ENCODE measurements around the gene BTG3. TPM values are rescaled to one million over a fixed set of nuclear protein-coding genes. Genes with fewer than 3 reads are reported as not detected.

BTG3 gene
- total RNA-seq, 1 experiment from 2014 or later, result 23.9 TPM

- H3K9me3 Mint-ChIP-seq, result no peaks in the 10 kb centered on the region
- H3K4me3 Mint-ChIP-seq, result no peak overlapping the region
- ChIA-PET CTCF (no interaction called here), POLR2A (no interaction called here)
- H3K36me3 Mint-ChIP-seq, result peaks cover 54% of the 10 kb centered on the region
- H3K4me1 Mint-ChIP-seq, result peaks cover 23% of the 10 kb centered on the region
- H3K27ac Mint-ChIP-seq, result peak overlapping the region; percentile 75
- TF ChIP-seq NR1H2 (CRISPR knock-in tag; IDR thresholded peaks at IDR 0.05) (no peak), ZNF219 (CRISPR knock-in tag; IDR thresholded peaks at IDR 0.05; ENCODE audit: borderline replicate concordance) (no peak), ZNF425 (CRISPR knock-in tag; conservative IDR thresholded peaks at IDR 0.05) (no peak), ATF6 (CRISPR knock-in tag; IDR thresholded peaks at IDR 0.05) (no peak), CTCF (IDR thresholded peaks at IDR 0.05) (no peak), TEAD1 (CRISPR knock-in tag; IDR thresholded peaks at IDR 0.05) (no peak), PREB (CRISPR knock-in tag; IDR thresholded peaks at IDR 0.05; ENCODE audit: borderline replicate concordance) (no peak), FOXP4 (CRISPR knock-in tag; IDR thresholded peaks at IDR 0.05) (no peak)
- ATAC-seq, result no peak
- no peaks in the 10 kb centered on the region for H3K27me3 Mint-ChIP-seq (ENCODE audit: low read depth)
- DNase-seq (ENCODE audit: low spot score), result no peak
Observed at GRCh38 chr21:17548262-17548661, 64.4 kb downstream of the BTG3 start.

GRCh38 chr21:17545007-17545406 lies 67.7 kb downstream of the BTG3 start:
- ChIA-PET POLR2A (interaction anchor here (0.7 to 1.2 kb wide), 2 partner anchors 23 to 141 kb away, joined by 4 to 6 read pairs; no protein-coding TSS in a partner anchor), CTCF (interaction anchor here (0.7 kb wide), 1 partner anchor 14 kb away, joined by 5 read pairs; no protein-coding TSS in a partner anchor)
- H3K27me3 Mint-ChIP-seq (ENCODE audit: low read depth), result no peaks in the 10 kb centered on the region
- DNase-seq (ENCODE audit: low spot score), result no peak
- H3K36me3 Mint-ChIP-seq, result peaks cover 29% of the 10 kb centered on the region
- TF ChIP-seq ZNF121 (CRISPR knock-in tag; IDR thresholded peaks at IDR 0.05) (no peak), E2F1 (CRISPR knock-in tag; IDR thresholded peaks at IDR 0.05) (no peak), ZNF532 (CRISPR knock-in tag; IDR thresholded peaks at IDR 0.05; ENCODE audit: borderline replicate concordance) (no peak), SMAD4 (CRISPR knock-in tag; IDR thresholded peaks at IDR 0.05) (no peak), NFE2L1 (CRISPR knock-in tag; IDR thresholded peaks at IDR 0.05) (no peak)
- no peaks in the 10 kb centered on the region for H3K9me3 Mint-ChIP-seq
- peaks cover 44% of the 10 kb centered on the region for H3K4me1 Mint-ChIP-seq
- no peak overlapping the region for H3K4me3 Mint-ChIP-seq
- ATAC-seq, result no peak
- H3K27ac Mint-ChIP-seq, result no peak overlapping the region

Data from WTC11 (cell line).